Skin of body (tissue), 2 donors: Measurements from ENCODE around the gene ARHGAP26. TPM values are rescaled to one million over a fixed set of nuclear protein-coding genes. Genes with fewer than 3 reads are reported as not detected.

Experiments used
- DNase-seq: peaks from one replicate; lab custom pipeline; 2025; lab: John Stamatoyannopoulos, UW
- total RNA-seq: library from RNA; depleted of rRNA; stranded (reverse); fragments of >200 nt; gene quantifications from one replicate; pipeline ENCODE4 v1.2.3, GENCODE V29; 2014

The ARHGAP26 gene
- total RNA-seq, 1 donor from 2014 or later: 40.6 TPM

- DNase-seq: peak; percentile 29
These were observed 363.5 kb downstream of the ARHGAP26 start for GRCh38 chr5:143133721-143134120.

GRCh38 chr5:143134269-143134668 is 364.1 kb downstream of the ARHGAP26 start:
- no peak for DNase-seq

GRCh38 chr5:143134900-143135299 is 364.7 kb downstream of the ARHGAP26 start:
- DNase-seq: no peak

GRCh38 chr5:143135832-143136551 is 365.8 kb downstream of the ARHGAP26 start:
- DNase-seq: no peak

- no peak for DNase-seq
These were observed 368.7 kb downstream of the ARHGAP26 start for GRCh38 chr5:143138839-143139238.

- DNase-seq: no peak
These were observed 369.4 kb downstream of the ARHGAP26 start for GRCh38 chr5:143139585-143139984.

- DNase-seq: no peak
These were observed 370.5 kb downstream of the ARHGAP26 start for GRCh38 chr5:143140492-143141203.

- DNase-seq: no peak
These were observed 371.5 kb downstream of the ARHGAP26 start for GRCh38 chr5:143141652-143142051.

- DNase-seq: no peak
These were observed 372.6 kb downstream of the ARHGAP26 start for GRCh38 chr5:143142596-143143435.

- DNase-seq: no peak
These were observed 373.8 kb downstream of the ARHGAP26 start for GRCh38 chr5:143143973-143144372.

- no peak for DNase-seq
These were observed 375.3 kb downstream of the ARHGAP26 start for GRCh38 chr5:143145243-143146160.

- no peak for DNase-seq
These were observed 376.0 kb downstream of the ARHGAP26 start for GRCh38 chr5:143146161-143146560.

GRCh38 chr5:143147383-143147782 is 377.2 kb downstream of the ARHGAP26 start:
- no peak for DNase-seq

GRCh38 chr5:143147902-143148301 is 377.7 kb downstream of the ARHGAP26 start:
- no peak for DNase-seq

- DNase-seq: no peak
These were observed 378.6 kb downstream of the ARHGAP26 start for GRCh38 chr5:143148771-143149170.

- no peak for DNase-seq
These were observed 379.6 kb downstream of the ARHGAP26 start for GRCh38 chr5:143149759-143150158.

- DNase-seq: no peak
These were observed 381.0 kb downstream of the ARHGAP26 start for GRCh38 chr5:143151056-143151700.

GRCh38 chr5:143152445-143152844 is 382.3 kb downstream of the ARHGAP26 start:
- DNase-seq: no peak

GRCh38 chr5:143153332-143154119 is 383.3 kb downstream of the ARHGAP26 start:
- peak; percentile 84 for DNase-seq
